IPS-15b (cell line): Measurements from ENCODE around the gene PLEKHA7.
A peak's percentile ranks its signal among the peaks of the same experiment; 100 is the strongest.
"Not testable (repeated sequence)": the region's sequence is repeated elsewhere in the genome, so short reads cannot be mapped to it uniquely, and the experiment has no call there.

ENCODE experiments used
- H3K27me3 ChIP-seq: one replicate; pipeline ENCODE4 v1.6.1; 2013; ENCODE audit warnings: low read length; ENCODE audit not compliant: control insufficient read depth, insufficient read depth
- H3K36me3 ChIP-seq: one replicate; pipeline ENCODE4 v1.6.1; 2013; ENCODE audit warnings: low read length; ENCODE audit not compliant: control insufficient read depth, insufficient read depth
- H3K4me1 ChIP-seq: one replicate; pipeline ENCODE4 v1.6.1; 2013; ENCODE audit warnings: mild to moderate bottlenecking, low read length; ENCODE audit not compliant: control insufficient read depth, insufficient read depth
- H3K4me3 ChIP-seq: one replicate; pipeline ENCODE4 v1.5.1; 2013; ENCODE audit warnings: low read depth, low read length
- H3K9ac ChIP-seq: one replicate; pipeline ENCODE4 v1.6.1; 2013; ENCODE audit warnings: low read depth, mild to moderate bottlenecking, low read length
- H3K9me3 ChIP-seq: one replicate; pipeline ENCODE4 v1.6.1; 2013; ENCODE audit warnings: mild to moderate bottlenecking, low read length; ENCODE audit not compliant: control insufficient read depth, insufficient read depth

The PLEKHA7 gene

DNA sequence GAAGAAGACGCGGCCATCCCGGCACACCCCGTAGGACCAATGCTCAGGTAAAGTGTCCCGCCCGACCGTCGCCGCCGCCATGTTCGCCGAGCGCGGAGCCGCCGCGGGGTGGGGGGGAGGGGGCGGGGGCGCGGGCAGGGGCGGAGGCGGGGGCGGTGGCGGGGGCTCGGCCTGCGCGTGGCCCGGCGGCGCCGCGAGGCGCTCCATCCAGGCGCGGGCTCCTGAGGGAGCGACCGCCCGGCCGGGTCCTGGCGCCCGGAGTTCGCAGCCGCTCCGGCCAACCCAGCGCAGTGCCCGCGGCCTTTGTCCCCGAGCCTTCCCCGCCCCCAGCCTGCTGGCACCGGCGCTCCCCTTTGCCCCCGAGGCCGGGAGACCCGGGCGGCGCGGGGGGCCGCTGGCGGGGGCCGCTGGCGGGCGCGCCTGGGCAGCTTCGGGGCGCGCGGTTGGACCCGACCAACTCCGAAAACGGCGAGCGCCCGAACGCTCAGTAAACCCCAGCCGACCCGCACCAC, at the start of gene PLEKHA7:
PLEKHA7 (minus strand) TSS at position 94 of the 512 bp plus-strand sequence; CDS start at position 81, 13 bp downstream.
- Histone ChIP-seq H3K4me3 (peak within 1 kb of the TSS; percentile 93), H3K9ac (peak within 1 kb of the TSS; percentile 54), H3K4me1 (peaks cover 22% of the 10 kb centered on the region), H3K9me3 (no peaks in the 10 kb centered on the region), H3K36me3 (no peaks in the 10 kb centered on the region), H3K27me3 (peaks cover 25% of the 10 kb centered on the region)

- Histone ChIP-seq H3K4me1 (no peaks in the 10 kb centered on the region), H3K36me3 (no peaks in the 10 kb centered on the region), H3K9ac (no peak overlapping the region), H3K27me3 (no peaks in the 10 kb centered on the region), H3K4me3 (no peak overlapping the region), H3K9me3 (no peaks in the 10 kb centered on the region)
Measured at GRCh38 chr11:17063171-17064002, 49.2 kb upstream of the PLEKHA7 start.

DNA sequence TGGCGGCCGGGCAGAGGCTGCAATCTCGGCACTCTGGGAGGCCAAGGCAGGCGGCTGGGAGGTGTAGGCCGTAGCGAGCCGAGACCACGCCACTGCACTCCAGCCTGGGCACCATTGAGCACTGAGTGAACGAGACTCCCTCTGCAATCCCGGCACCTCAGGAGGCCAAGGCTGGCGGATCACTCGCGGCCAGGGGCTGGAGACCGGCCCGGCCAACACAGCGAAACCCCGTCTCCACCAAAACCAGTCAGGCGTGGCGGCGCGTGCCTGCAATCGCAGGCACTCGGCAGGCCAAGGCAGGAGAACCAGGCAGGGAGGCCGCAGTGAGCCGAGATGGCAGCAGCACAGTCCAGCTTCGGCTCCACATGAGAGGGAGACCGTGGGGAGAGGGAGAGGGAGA, 36.9 kb upstream of the PLEKHA7 start:
- H3K4me1 ChIP-seq, H3K9ac ChIP-seq, H3K4me3 ChIP-seq, H3K9me3 ChIP-seq, H3K36me3 ChIP-seq, H3K27me3 ChIP-seq: not testable (repeated sequence)

GRCh38 chr11:17048491-17048890, 34.3 kb upstream of the PLEKHA7 start:
- H3K4me3 ChIP-seq, H3K9ac ChIP-seq, H3K9me3 ChIP-seq, H3K27me3 ChIP-seq, H3K36me3 ChIP-seq, H3K4me1 ChIP-seq: not testable (repeated sequence)

DNA sequence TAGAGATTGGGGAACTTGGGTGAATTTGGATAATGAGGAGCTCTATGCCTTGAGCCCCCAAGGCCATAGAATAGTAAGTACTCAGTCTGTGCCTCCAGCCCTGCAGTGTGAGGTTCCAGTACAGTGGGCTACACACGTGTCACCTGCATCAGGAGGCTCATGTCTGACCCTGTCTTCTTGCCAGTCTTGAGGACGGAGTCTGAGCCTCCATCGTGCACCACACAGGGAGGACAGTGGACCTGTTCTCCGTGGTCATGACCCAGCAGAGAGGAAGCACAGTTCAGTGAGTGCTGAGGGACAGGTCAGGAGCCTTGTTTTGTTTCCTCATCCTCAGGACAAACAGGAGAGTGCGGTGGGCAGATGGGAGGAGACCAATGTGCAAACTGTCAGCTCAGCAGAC, 32.5 kb upstream of the PLEKHA7 start:
- Histone ChIP-seq H3K36me3 (no peaks in the 10 kb centered on the region), H3K4me1 (no peaks in the 10 kb centered on the region), H3K9me3 (no peaks in the 10 kb centered on the region), H3K27me3 (no peaks in the 10 kb centered on the region), H3K9ac (no peak overlapping the region), H3K4me3 (no peak overlapping the region)

DNA sequence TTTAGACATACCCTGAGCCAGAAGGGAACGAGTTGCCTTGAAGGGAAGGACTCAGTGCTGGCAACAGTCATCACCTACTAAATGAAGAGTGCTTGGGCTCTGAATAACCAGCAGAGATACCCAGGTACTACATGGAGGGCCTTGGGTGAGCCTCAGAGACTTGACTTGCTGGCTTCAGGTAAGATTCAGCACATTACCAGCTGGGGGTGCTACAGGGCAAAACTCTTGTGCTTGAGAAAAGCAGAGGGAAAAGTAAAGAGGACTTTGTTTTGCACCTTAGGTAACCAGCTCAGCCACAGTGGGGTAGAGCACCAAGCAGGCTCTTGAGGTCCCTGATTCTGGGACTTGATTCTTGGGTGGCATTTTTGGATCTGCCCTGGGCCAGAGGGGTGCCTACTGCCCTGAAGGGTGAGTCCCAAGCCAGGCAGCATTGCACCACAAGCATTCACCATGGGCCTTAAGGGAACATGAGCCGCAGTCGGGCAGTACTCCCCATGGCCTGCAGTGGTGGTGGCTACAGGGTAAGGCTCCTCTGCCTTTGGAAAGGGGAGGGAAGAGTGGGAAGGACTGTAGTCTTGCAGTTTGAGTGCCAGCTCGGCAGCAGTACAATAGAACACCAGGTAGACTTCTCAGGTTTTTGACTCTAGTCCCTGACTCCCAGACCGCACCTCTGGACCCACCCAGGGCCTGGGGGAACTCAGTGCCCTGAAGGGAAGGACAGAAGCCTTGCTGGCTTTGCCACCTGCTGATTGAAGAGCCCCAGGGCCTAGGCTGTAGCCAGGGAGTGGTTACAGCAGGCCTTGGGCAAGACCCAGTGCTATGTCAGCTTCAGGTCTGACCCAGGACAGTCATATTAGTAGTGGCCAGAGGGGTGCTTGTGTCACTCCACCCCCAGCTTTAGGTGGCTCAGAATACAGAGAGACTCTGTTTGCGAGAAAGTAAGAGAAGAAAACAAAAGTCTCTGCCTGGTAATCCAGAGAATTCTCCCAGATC, 22.7 kb upstream of the PLEKHA7 start:
- Histone ChIP-seq H3K9ac (no peak overlapping the region), H3K9me3 (no peaks in the 10 kb centered on the region), H3K4me1 (no peaks in the 10 kb centered on the region), H3K36me3 (no peaks in the 10 kb centered on the region), H3K4me3 (no peak overlapping the region), H3K27me3 (no peaks in the 10 kb centered on the region)

- H3K36me3 ChIP-seq, H3K9me3 ChIP-seq, H3K4me1 ChIP-seq, H3K9ac ChIP-seq, H3K27me3 ChIP-seq, H3K4me3 ChIP-seq: not testable (repeated sequence)
Measured at GRCh38 chr11:17034027-17034426, 19.8 kb upstream of the PLEKHA7 start.

GRCh38 chr11:17026487-17027082, 12.4 kb upstream of the PLEKHA7 start:
- Histone ChIP-seq H3K4me1 (no peaks in the 10 kb centered on the region), H3K4me3 (no peak overlapping the region), H3K9ac (no peak overlapping the region), H3K9me3 (no peaks in the 10 kb centered on the region), H3K27me3 (no peaks in the 10 kb centered on the region), H3K36me3 (no peaks in the 10 kb centered on the region)

DNA sequence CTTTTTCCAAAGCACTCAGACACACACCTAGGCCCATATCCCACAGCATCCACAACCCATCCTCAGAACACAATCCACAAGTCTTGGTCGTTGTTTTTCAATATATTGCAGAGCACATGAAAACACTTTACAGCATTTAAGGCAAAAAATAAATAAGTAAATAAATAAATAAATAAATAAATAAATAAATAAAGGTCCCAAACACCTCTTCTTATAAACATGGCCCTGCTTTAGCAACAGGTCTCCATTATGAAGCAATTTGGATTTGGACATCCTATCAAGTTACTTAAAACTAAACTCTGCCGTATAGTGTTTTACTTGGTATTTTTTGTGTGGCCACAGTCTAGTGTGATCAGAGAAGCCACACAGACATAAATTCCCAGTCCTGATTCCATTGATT, 10.7 kb upstream of the PLEKHA7 start:
- Histone ChIP-seq H3K4me3 (no peak overlapping the region), H3K9ac (no peak overlapping the region), H3K27me3 (no peaks in the 10 kb centered on the region), H3K9me3 (no peaks in the 10 kb centered on the region), H3K4me1 (peaks cover 5% of the 10 kb centered on the region), H3K36me3 (no peaks in the 10 kb centered on the region)

DNA sequence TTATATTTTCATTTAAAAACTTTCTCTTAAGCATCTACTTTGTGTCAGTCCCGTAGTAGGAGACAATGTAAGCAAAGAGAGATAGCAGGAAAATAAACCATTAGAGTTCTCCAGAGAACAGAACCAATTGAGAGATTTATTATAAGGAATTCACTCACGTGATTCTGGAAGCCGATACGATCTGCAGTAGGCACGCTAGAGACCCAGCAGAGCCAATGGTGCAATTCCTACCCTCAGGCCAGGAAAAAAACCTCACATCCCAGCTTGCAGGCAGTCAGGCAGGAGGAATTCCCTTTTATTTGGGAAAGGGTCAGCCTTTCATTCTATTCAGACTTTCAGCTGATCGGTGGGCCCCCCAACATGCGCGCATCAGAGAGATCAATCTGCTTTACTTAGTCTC, 7.3 kb upstream of the PLEKHA7 start:
- H3K4me1 ChIP-seq, result peaks cover 5% of the 10 kb centered on the region
- no peak overlapping the region for H3K9ac ChIP-seq
- no peaks in the 10 kb centered on the region for H3K36me3 ChIP-seq
- peaks cover 4% of the 10 kb centered on the region for H3K27me3 ChIP-seq
- H3K4me3 ChIP-seq, result peak overlapping the region; percentile 9
- no peaks in the 10 kb centered on the region for H3K9me3 ChIP-seq

DNA sequence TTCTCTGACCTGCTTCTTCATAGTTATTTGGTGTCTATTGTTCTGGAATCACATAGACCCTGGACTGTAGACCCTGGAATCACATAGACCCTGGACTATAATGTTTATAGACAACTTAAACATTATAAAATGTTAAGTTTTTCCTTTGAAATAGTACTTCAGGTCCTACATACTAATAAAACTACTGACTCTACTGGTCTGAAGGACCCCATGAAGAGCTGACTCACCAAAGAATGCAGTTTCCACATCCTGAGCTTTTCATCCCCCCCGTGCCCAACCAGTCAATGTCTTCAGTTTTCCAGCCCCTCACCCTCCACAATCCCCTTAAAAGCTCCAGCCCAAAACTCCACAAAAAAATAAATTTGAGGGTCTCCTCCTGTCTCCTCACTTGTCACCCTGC, 6.6 kb upstream of the PLEKHA7 start:
- Histone ChIP-seq H3K36me3 (no peaks in the 10 kb centered on the region), H3K9ac (no peak overlapping the region), H3K27me3 (peaks cover 7% of the 10 kb centered on the region), H3K4me3 (no peak overlapping the region), H3K4me1 (peaks cover 8% of the 10 kb centered on the region), H3K9me3 (no peaks in the 10 kb centered on the region)
